ENCODE results near the gene ABCB1. TPM values are rescaled to one million over a fixed set of nuclear protein-coding genes. Genes with fewer than 3 reads are reported as not detected.

ABCB1 gene
- total and polyA plus RNA-seq, 2 of the 13 experiments (the other 11 are each of a cell fraction or from before 2014, with no cell fraction given) = 42.8 to 52.6 TPM

- ChIA-PET POLR2A (no interaction called here), CTCF (ENCODE audit: low intra/inter-chr PET ratio, low total read pairs) (no interaction called here)
- Histone ChIP-seq H3K4me1 (ENCODE audit: insufficient read depth, low read length) (no peaks in the 10 kb centered on the region), H3K9me3 (ENCODE audit: low read length) (no peaks in the 10 kb centered on the region), H3K4me3 (replicated peaks in 1 of 3; ENCODE audit: insufficient read depth in 1 of 3, low read depth in 2 of 3, low read length in 3 of 3) (no peak overlapping the region), H3K36me3 (replicated peaks in 1 of 2; ENCODE audit: control insufficient read depth in 1 of 2, insufficient read depth in 2 of 2, low read length in 2 of 2) (no peaks in the 10 kb centered on the region), H3K79me2 (ENCODE audit: insufficient read depth, low read length) (no peaks in the 10 kb centered on the region), H3K27me3 (ENCODE audit: control insufficient read depth in 1 of 2, insufficient read depth in 2 of 2, low read length in 2 of 2) (no peaks in the 10 kb centered on the region), H2AFZ (ENCODE audit: low read length) (no peak overlapping the region), H3K9ac (ENCODE audit: insufficient read depth, low read depth, low read length) (no peak overlapping the region), H3K27ac (ENCODE audit: extremely low read length, insufficient read depth, low read length) (no peak overlapping the region), H3K4me2 (ENCODE audit: low read depth, low read length) (no peak overlapping the region), H4K20me1 (ENCODE audit: insufficient read depth, low read length) (no peaks in the 10 kb centered on the region)
- no peak for FAIRE-seq
- ATAC-seq = no peak
- in situ Hi-C loops (cut with HindIII; ENCODE audit: extremely low pct_ligation_motif_present, low pct_unique_long_range_greater_than_20kb) (no loop called here), intact Hi-C loops (cut with micrococcal nuclease; ENCODE audit: unreplicated experiment) (no loop called here)
- WGBS (ENCODE audit: low lambda C conversion rate) = 5% methylated on average over 1 of the region's 1 CpG
- BruUV-seq (replicated peaks) = no TSS peak
- DNase-seq (ENCODE audit: low spot score) = no peak
- no peak for TF ChIP-seq ATF5 (CRISPR knock-in tag; IDR thresholded peaks at IDR 0.05; ENCODE audit: low read depth)
- TF ChIP-seq CREB1 (IDR thresholded peaks at IDR 0.05) = peak; percentile 18; the same call in 1 of the 2 replicates
- TF ChIP-seq CREB1 (CRISPR knock-in tag; IDR thresholded peaks at IDR 0.05) = no peak
These were observed 14.5 kb upstream of the ABCB1 start for GRCh38 chr7:87615197-87615596.

DNA sequence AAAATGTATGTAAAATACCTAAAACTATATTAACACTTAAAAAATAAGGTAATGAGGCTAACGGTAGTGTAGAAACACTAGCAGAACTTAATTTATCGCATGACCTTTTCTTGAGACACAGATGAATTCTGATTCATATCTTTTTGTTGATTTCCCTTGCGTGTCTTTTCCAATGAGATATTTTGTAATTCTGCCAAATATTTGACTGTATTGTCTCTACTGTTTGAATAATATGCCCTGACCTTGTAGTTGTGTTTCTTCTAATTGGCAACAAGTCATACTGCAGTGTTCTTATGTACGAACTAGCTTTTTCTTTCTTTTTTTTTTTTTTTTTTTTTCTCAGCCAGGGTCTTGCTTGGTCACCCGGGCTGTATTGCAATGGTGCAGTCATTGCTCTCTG is 9.2 kb upstream of the ABCB1 start:
- POLR2A ChIA-PET = no interaction called here
- 57% methylated on average over 5 of the region's 5 CpGs for WGBS (ENCODE audit: low lambda C conversion rate)
- no peak for FAIRE-seq
- Histone ChIP-seq H3K4me2 (ENCODE audit: low read depth, low read length) (no peak overlapping the region), H4K20me1 (ENCODE audit: insufficient read depth, low read length) (no peaks in the 10 kb centered on the region), H3K27ac (ENCODE audit: extremely low read length, insufficient read depth, low read length) (no peak overlapping the region), H3K79me2 (ENCODE audit: insufficient read depth, low read length) (no peaks in the 10 kb centered on the region), H3K4me3 (replicated peaks in 1 of 3; ENCODE audit: insufficient read depth in 1 of 3, low read depth in 2 of 3, low read length in 3 of 3) (no peak overlapping the region), H3K9ac (ENCODE audit: insufficient read depth, low read depth, low read length) (no peak overlapping the region), H3K36me3 (replicated peaks in 1 of 2; ENCODE audit: control insufficient read depth in 1 of 2, insufficient read depth in 2 of 2, low read length in 2 of 2) (no peaks in the 10 kb centered on the region), H3K9me3 (ENCODE audit: low read length) (no peaks in the 10 kb centered on the region), H2AFZ (ENCODE audit: low read length) (no peak overlapping the region), H3K4me1 (ENCODE audit: insufficient read depth, low read length) (no peaks in the 10 kb centered on the region), H3K27me3 (ENCODE audit: control insufficient read depth in 1 of 2, insufficient read depth in 2 of 2, low read length in 2 of 2) (no peaks in the 10 kb centered on the region)
- no peak for ATAC-seq
- CTCF ChIA-PET (ENCODE audit: low intra/inter-chr PET ratio, low total read pairs) = no interaction called here
- in situ Hi-C loops (cut with HindIII; ENCODE audit: extremely low pct_ligation_motif_present, low pct_unique_long_range_greater_than_20kb) = no loop called here
- intact Hi-C loops (cut with micrococcal nuclease; ENCODE audit: unreplicated experiment) = loop anchor here (10.0 kb wide), 1 partner anchor 295 kb away; no protein-coding TSS in a partner anchor
- no peak for DNase-seq (ENCODE audit: low spot score)
- no peak for TF ChIP-seq ZNF460 (CRISPR knock-in tag; IDR thresholded peaks at IDR 0.05; ENCODE audit: borderline replicate concordance)
- TF ChIP-seq GPN1 (CRISPR knock-in tag; IDR thresholded peaks at IDR 0.05; ENCODE audit: borderline replicate concordance) = no peak
- no peak for TF ChIP-seq RNF219 (CRISPR knock-in tag; IDR thresholded peaks at IDR 0.05)
- TF ChIP-seq ATF7-NPFF (CRISPR knock-in tag; IDR thresholded peaks at IDR 0.05; ENCODE audit: low read depth) = no peak
- TF ChIP-seq ZNF276 (CRISPR knock-in tag; IDR thresholded peaks at IDR 0.05; ENCODE audit: low read depth) = no peak
- no peak for TF ChIP-seq NR2F6 (IDR thresholded peaks at IDR 0.05)
- no peak for TF ChIP-seq NR2F6 (CRISPR knock-in tag; IDR thresholded peaks at IDR 0.05)
- TF ChIP-seq MIER3 (CRISPR knock-in tag; IDR thresholded peaks at IDR 0.05; ENCODE audit: borderline replicate concordance) = no peak
- TF ChIP-seq ZNF207 (IDR thresholded peaks at IDR 0.05; ENCODE audit: borderline replicate concordance) = no peak
- BruUV-seq (replicated peaks) = no TSS peak
